Bronchus fibroblast of lung (primary cell): ENCODE measurements around the gene ZNF793. TPM values are rescaled to one million over a fixed set of nuclear protein-coding genes. Genes with fewer than 3 reads are reported as not detected.

Experiments used
- total RNA-seq: library from RNA; depleted of rRNA; stranded (reverse); fragments of >200 nt; gene quantifications from 2 replicates; pipeline ENCODE4 v1.2.3, GENCODE V29; 2015

Gene ZNF793
- 1.8 and 2.7 TPM in 2 replicates for total RNA-seq

GRCh38 chr19:37506387-37507166 is at the start of gene ZNF793:
ZNF793 (plus strand) TSS chr19:37506939; CDS start chr19:37523440, 16,501 bp downstream.

DNA sequence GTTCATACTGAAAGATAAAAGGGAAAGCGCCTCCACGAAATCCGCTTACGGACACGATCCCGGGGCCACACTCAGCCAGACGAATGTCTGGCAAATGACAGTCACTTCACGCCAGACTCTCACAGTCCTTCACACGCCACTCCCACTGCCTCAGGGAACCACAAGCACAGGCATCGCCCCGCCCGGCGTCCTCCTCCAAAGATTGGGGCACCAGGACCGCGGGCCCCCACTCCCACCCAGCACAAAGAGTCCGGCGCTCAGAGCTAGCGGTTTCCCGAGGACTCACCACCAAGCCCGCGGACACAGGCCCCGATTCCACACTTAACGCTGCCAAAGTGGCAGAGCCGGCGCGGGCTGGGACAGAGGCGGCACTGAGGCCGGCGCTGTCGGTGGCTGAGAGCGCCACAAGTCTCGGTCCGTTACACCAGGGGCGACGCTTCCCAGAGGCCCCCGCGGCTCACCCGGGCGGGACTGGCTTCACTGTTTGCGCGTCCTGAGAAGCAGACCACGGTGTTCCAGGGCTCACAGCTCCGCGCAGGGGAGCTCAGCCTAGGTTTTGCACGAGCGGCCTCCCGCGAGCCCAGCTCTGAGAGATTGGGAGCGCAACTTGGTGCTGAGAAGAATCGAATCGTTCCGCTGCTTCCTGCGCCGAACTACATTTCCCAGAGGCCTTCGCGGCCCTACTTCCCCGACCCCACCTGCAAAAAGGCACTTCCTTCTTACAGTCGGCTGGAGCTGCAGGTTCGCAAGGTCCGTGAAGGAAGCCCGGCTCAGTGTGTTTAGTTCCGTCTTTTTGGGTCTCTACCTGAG is 39.7 kb upstream of the ZNF793 start, which contains the start of gene ZNF569:
Gene ZNF569, minus strand, starts transcription at position 647 of the 810 bp plus-strand sequence. CDS start 22,523 bp downstream, outside the sequence.

GRCh38 chr19:37468961-37469777 is 37.6 kb upstream of the ZNF793 start, which contains the start of gene ZNF570:
ZNF570 (plus strand) TSS chr19:37469356; CDS start chr19:37470355, 999 bp downstream.

Other genes with a start within 250 kb of the ZNF793 start
- 1.5 and 2.5 TPM in 2 replicates for gene ZNF527, start 135.8 kb upstream of the ZNF793 start, total RNA-seq
- 4.0 and 5.4 TPM in 2 replicates for gene ZNF569, start 39.5 kb upstream of the ZNF793 start, total RNA-seq
- gene ZNF570, start 37.6 kb upstream of the ZNF793 start, total RNA-seq, result 3.2 and 3.4 TPM in 2 replicates
- gene ZNF571, start 87.9 kb downstream of the ZNF793 start, total RNA-seq, result 1.2 TPM in 2 replicates
- 0.30 and 0.50 TPM in 2 replicates for gene ZNF540, start 87.9 kb downstream of the ZNF793 start, total RNA-seq
- gene ZFP30, start 148.5 kb downstream of the ZNF793 start, total RNA-seq, result 7.1 TPM in 2 replicates
- gene ZNF607, start 212.8 kb downstream of the ZNF793 start, total RNA-seq, result 2.1 and 3.7 TPM in 2 replicates